NCI-H82 (cell line): Measurements from ENCODE around the gene LAMC2.
"Not testable (repeated sequence)": the region's sequence is repeated elsewhere in the genome, so short reads cannot be mapped to it uniquely, and the experiment has no call there.

Source experiments
- DNase-seq: peaks from one replicate; lab custom pipeline; 2025; lab: John Stamatoyannopoulos, UW

Gene LAMC2

DNA sequence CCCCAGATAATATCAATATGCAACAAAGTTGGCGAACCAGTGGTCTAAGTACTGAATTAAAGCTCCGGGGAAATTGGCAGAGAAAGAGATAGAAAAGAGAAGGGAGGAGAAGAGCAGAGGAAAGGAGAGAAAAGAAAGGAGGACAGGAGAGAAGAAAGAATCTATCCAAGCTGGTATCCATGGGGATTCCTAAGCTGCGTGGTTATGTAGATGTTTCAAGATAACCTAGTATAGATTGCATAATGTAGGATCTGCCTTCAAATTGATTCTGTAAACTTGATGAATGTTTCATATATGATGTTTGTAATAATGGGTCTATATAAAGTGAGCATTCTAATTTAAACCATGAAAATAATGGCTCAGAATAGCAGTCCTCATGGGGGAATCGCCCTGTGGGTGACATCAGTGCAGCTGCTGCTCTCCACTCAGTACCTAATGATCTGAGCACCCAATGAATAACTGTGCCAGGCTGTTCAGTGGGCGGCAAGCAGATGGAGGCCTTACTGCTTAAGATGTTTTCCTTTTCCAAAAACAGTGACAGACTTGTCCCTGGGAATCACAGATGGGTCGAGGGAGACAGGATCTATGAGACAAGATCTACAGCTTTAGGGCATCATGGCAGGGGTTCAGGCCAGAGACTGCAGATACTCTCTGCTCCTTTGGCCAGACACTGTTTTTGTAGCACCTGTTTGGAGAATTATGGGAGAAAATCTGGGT lies 78.0 kb downstream of the LAMC2 start:
- DNase-seq: no peak

DNA sequence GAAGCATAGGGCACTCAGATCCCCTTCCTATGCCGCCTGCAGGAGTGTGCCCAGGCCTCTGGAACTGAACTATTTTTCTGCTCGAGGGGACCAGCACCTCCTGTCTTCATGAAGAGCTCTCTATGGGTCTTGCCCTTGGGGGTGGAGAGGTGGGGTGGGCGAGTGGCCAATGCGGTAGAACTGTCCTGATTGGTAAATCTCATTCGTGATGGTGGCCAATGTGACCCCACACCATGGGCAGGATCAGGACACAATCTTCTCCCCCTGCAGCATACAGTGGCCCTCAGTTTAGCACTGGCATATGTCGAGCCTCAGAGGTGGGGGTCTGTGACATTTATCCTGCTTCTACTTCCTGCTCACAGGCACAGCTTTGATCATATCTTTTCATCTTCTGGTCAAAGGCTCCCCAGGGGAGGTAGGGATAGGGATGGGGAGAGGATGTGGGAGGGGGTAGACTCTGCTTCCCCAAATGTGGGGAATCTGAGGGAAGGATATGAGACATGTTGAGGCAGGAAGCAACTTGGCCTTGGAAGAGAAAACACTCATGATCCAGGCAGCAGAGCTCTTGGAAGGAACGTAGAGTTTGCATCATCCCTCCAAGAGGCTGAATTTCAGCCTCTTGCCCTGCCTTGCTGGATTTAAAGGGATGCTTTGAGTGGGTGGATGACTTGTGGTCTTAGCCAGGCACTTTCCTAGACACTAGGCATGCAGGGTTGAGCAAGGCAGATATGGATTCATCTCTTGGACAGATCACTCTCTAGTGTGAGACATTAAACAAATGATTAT lies 81.8 kb downstream of the LAMC2 start:
- DNase-seq: no peak

DNA sequence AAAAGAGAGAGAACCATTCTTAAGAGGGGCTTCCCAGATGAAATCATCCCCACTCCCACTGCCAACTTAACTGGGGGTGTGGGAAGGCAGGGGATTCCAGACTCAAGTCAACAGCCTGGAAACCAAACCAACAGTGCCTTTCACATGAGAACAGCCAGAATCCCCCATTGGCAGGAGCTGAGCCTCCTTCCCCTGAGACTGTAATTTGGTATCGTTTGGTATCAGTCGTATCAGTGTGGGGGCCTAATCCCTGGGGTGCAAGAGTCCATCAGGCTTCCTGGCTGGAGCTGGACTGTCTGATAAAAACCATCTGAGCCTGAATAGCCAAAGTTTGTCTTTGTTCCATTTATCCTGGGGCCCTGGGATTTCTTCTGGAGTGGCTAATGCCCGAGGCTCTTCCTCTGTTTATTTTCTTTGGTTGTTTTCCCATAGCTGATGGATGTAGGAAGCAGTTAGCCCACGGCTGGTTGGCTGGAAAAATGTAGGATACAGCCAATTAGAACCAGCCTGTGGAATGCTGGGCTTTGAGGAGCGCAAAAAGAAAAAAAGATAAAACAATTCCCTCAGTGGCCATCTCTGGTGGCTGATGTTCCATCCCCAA lies 84.6 kb downstream of the LAMC2 start:
- DNase-seq: no peak

DNA sequence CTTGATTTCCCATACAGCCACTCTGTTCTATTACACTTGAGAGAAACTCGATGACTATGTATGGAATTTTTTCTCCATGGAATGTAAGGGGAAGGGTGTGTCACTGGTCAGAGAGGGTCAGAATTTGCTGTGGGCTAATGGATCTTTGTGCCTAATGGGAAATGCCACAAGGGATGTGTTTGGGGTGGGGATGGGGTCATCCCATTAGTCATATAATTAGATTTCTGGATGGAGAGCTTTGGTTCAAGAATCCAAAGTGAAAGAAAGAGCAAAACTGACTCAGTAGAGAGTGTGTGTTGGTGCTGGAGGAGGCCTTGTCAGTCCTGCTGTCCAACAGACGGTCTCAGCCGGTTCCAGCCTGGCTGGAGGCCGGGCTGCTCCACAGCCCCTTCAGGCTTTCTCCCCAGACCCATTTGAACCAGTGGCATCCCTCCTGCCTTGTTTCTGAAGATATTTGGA lies 86.4 kb downstream of the LAMC2 start:
- DNase-seq: peak; percentile 42

DNA sequence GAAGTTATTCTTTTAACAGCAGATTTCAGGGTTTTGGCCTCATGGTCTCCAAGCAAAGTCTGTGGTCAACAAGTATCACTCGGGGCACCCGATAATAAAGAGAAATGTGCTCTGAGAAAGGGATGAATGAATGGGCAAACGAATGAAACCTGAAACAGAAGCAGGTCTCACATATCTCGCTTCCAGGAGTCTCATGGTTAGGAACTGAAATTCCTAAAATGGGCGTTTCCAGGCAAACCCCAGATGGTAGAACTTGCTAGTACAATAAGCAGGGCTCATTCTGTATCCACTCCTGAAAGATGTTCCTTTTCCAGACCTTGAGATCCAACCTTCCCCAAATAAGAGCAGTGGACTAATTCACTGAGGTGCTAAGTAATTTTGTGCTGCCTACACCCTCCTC lies 87.2 kb downstream of the LAMC2 start:
- no peak for DNase-seq

DNA sequence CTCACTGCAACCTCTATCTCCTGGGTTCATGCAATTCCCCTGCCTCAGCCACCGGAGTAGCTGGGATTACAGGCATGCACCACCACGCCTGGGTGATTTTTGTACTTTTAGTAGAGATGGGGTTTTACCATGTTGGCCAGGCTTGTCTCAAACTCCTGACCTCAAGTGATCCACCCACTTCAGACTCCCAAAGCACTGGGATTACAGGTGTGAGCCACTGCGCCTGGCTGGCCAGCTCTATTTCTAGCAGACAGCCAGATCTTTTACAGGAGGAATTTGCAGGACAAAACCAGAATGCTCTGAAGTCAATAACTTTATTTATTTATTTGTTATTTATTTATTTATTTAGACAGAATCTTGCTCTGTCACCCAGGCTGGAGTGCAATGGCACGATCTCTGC lies 87.9 kb downstream of the LAMC2 start:
- DNase-seq: not testable (repeated sequence)

DNA sequence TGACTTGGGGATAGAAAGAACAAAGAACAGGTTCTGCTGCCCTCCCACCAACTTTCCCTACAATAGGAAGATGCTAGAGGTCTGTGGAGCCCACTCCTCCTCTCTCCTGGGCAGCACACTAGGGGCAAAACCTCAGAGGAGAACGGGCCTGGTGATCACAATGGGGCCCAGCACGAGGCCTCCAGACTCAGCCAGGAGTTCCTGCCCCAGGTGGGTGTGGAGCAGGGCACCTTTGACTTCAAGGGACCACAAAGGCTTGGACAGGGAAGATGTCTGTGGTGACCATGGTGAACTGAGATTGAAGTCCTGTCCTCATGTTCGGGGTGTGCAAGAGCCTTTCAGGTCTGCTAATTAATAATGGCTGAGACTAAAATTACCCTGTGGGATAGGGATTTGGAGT lies 88.8 kb downstream of the LAMC2 start:
- no peak for DNase-seq

DNA sequence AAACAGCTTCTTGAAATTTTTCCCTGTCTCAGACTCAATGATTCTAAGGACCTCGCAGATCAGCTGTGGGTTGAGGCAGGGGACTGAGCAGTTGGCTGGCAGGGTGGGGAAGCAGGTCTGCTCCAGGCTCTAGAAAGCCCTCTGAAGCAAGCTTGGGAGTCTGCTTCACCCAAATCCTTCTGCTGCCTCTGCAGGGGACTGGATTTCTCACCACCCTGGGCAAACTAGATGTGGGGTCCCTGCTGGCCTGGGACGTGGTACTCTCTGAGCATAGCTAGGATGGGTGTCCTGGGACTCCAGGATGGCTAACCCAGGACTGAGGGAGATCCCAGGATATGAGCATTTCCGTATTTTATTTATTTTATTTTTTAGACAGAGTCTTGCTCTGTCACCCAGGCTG lies 89.3 kb downstream of the LAMC2 start:
- DNase-seq: no peak

DNA sequence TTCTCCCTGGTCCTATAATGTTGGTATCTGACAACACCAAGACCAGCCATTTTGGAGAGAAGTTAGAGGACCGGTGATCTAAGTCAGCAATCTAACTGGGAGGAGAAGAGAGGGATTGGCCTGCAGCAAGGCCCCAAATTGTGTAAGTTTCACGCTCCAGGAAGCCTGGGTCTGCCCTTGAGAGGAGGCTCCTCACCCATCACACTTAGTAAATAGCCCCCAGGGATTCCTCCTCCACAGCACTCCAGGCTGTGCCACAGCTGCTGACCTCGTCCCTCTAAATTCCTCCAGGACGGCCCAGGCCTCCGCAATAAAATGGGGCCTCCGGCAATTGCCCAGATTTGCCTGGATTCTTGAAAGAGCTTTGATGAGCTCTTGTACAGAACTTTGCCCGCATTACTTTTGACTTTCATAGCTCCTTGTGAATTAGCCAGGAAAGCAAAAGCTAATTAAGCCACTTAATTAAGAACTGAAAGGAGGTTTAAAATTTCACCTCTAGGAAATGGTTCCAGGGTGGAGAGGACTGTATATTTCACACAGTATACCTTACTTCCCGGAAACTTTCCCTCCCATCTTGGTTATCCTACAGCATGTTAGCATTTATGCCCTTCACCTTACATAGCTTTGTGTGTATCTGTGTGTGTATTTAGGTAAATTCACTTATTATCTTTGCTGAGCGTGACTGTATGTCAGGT lies 90.5 kb downstream of the LAMC2 start:
- peak; percentile 53 for DNase-seq

DNA sequence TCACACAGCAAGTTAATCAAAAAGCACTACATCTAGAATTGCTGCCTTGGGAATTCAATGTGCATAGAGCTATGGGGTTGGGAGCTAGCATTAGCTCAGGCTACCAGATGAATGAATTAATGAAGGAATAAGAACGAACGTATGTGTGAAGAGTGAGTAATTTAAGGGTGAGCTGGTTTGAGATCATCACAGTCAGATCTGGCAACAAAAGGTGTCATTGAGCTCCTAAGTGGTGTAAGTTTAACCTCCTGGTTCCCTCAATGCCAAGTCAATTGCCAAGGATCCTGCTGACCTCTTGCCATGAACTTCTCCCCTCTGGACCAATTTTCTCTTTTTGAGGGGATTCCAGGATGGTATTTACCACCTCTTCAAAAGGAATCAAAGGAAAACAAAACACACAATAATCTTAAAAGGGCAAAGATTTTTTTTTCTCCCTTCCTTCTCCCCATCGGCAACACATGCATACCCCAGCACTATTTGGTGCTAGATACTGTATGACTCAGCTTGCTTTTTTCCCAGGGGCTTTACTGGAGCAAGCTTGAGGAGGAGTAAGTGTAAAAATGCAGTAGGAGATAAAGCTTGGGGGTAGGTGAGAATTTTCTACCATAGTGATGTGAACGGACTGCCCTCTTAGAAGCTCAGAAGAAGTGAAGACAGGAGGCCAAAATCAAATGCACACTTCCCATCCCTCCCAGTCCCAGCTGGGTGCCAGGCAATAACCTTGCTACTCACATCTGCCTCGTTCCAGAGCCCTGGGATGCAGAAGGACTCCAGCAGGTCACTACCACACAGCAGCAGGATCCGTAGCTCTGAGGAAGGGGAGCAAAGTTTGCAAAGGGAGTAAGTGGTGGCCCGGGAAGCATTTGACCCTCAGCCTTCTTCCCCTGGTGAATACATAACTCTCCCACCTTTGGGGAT lies 92.0 kb downstream of the LAMC2 start:
- no peak for DNase-seq

DNA sequence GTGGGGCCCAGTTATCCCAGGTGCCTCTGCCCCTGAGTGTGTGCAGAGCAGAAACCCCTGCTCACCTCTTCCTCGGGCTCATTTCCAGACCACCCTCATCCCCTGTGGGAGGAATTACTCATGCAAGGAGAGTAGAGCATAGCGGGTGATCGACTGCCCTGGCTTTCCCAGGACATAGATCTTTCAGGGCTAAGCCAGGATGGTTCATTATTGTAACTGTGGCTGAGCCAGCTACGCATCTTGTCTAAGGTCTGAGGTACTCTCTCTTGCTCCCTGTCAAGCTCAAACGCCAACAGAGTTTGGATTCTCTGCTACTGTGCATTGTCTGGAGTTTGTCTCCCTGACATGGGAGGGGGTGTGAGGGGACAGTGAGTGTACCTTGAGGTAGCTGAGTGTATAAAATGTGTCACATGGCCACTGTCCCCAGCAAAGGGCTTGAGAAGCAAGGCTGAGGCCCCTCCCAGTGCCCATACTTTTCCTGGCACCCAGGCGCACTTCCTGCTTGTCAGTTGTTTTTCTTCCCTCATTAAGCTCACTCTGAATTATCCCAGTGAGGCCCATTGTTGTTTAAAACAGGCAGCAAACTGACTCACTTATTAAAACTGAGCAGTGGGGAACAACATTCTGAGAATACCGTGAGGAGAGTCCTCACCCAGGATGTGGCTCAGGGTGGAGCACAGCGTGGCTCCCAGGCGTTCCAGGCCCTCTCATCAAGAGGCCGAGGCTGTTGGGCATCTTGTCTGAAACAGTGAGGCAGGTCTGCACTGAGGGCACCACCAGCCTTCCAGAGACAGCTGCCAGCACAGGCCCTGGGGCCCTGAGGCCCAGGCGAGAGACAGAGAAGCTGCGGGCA lies 92.9 kb downstream of the LAMC2 start:
- no peak for DNase-seq

DNA sequence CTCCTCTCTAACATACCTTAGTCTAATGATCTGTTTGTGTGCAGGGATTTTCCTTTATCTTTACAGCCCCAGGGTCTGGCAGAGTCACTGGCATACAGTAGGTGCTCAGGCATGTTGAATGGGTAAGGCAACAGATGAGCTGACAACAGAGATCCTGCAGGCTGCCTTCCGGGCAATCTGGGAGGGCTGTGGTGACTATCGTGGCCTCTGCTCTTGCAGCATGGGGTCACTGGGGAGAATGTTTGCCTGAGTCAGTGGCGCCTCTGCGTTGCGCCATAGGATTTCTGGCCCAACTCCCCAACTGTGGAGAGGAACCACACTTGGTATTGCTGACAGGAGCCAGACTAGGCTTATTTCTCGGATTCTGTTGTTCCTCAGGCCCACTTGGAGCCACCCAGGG lies 93.8 kb downstream of the LAMC2 start:
- DNase-seq: no peak

DNA sequence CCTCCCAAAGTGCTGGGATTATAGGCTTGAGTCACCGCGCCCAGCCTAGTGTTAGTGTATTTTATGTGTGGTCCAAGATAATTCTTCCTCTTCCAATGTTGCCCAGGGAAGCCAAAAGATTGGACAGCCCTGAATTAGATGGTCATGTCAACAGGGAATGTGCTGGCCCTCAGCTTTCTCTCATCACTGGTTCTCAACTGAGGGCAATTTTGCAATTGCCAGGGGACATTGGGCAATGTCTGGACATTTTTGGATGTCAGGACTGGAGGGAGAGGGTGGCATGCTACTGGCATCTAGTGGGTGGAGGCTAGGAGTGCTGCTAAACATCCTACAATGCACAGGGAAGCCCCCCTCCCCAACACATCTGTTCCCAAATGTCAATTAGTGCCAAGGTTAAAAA lies 95.0 kb downstream of the LAMC2 start:
- no peak for DNase-seq

DNA sequence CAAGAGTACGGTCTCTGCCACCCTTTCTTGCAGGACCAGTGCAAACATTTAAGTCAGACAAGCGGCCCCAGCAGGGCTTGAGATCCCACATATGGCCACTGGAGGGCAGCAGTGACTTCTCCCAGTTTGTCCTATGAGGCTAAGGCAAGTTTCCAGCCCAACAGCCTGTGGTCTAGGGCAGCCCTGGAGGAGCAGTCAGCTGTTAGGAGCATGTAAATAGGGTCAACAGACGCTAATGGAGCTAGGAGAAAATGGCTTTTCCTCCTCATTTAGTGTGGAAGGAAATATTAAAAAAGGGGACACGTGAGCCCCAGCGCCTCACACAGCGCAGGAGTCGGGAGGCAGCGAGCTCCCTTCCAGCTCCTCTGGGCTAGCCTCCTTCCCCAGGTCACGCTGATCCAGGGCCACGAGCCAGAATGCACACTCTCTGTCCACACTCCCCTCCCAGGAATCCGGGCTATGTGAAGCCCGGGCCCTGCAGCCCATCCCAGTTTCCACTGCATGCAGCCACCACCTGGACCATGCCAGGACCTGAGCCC lies 95.6 kb downstream of the LAMC2 start:
- DNase-seq: peak; percentile 94

DNA sequence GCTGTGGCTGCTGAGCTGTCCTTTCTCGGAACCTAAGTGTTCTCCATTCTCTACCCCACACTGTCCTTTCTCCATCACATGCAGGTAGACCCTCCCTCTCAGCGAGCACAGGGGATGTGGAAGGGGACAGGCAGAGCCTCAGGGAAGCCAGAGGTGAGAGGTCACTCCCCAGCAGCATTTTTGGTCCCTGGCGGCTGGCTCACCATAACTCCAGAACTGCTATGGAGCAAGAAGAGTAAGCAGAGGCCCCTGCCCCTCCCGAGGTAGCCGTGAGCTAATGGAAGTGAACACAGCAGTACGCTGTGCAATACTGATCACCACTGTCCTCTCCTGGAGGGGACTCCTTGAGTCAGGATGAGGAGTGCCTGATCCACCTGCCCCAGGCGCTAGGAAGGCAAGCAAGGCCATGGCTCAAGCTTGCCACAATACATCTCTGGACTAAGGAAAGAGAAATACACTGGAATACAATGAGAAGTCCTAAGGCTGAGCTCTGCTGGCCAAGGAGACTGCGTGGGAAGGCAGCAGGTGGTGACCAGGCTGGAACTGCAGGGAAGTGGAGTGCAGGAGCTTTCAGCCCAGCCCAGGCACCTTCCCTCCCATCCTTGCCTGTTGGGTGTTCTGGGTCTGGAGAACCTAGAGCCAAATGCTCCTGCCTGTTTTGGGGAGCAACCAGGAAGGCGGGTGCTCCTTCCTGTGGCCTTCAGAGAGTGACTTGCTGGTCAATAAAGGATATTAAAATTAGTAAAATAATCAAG lies 96.2 kb downstream of the LAMC2 start:
- no peak for DNase-seq

DNA sequence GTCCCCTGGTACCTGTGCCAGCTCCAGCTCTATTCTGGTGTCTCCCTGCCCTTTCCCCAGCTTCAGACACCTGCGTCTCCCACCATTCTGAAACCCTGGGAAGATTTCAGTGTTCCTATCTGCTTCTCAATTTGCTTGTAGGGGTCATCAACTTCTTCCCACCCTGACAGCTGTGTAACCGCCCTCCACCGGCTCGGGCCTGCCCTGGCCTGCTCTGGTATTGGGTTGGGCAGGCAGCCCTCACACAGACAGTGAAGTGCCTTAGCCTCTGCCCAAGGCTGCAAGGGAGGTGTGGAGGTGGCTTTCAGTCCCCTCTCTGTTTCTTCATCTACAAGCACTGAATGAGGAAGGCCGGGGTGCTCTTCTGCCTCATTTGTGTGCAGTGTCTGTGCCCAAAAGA lies 97.2 kb downstream of the LAMC2 start:
- no peak for DNase-seq

DNA sequence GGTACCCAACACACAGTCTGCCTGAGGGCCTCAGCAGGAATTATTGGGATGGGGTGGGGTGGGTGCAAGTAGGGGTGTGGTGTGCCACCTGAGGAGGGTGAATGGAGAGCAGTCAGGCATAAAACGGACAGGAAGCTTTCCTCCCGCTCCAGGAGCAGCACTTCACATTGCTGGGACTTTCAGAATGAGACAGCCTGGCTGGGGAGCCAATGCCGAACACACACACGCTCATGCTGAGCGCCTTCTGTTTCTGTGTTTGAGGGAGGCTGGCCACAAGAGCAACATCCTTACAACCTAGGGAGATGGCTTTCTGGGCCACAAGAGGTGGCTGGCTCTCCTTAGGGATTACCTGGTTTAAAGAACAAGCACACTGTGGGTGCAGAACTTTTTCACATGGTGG lies 98.0 kb downstream of the LAMC2 start:
- DNase-seq: no peak

DNA sequence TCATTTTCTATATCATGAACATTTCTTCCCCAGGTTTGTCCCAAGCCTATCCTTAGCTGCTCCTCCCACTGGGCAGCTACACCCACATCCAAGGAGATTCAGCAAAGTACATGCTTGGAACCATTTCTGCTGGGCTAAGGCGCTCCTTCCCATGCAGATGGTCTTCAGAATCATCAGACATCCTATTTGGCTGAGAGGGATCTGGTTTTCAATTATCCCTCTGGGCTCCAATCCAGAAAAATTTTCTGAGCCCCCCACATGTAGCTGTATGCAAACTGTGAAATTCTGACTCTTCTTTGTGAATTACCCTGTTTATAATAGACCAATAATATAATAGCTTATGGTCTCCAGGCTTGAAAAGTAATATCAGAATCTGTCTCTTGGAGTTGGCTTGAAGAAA lies 99.2 kb downstream of the LAMC2 start:
- DNase-seq: no peak

DNA sequence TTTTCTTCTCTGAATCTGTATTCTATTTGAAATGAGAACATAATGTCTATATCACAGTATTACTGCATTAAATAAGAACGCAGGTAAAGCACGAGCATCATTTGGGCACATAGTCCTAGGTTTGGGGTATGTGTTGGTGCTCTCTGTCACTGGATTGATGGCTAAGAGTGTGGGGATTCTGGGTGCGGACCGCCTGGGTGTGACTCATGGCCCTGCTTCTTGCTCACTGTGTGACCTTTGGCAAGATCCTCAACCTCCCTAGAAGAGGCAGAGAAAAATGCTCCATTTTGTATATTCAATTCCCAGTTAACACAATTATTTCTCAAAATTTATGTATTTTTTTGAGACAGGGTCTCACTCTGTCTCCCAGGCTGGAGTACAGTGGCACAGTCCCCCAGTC lies 99.7 kb downstream of the LAMC2 start:
- DNase-seq: no peak
